Neuronal stem cell (in vitro differentiated cells): Measurements from ENCODE around the gene EEA1.
"Not testable (repeated sequence)": the region's sequence is repeated elsewhere in the genome, so short reads cannot be mapped to it uniquely, and the experiment has no call there.

Experiments
- DNase-seq: peaks from one replicate; pipeline ENCODE4 v3.0.0-alpha.2; 2013; ENCODE audit warnings: low spot score
- H2AFZ ChIP-seq: one replicate; pipeline ENCODE4 v1.6.1; 2013; ENCODE audit warnings: mild to moderate bottlenecking, low read length, inconsistent platforms
- H2AK5ac ChIP-seq: 2 replicates; pipeline ENCODE4 v1.6.1; 2013; ENCODE audit warnings: low read depth, mild to moderate bottlenecking, inconsistent platforms, low read length, moderate library complexity, mixed read lengths
- H2BK120ac ChIP-seq: 2 replicates; pipeline ENCODE4 v1.6.1; 2013; ENCODE audit warnings: low read depth, mild to moderate bottlenecking, inconsistent platforms, low read length, moderate library complexity, mixed read lengths
- H2BK12ac ChIP-seq: one replicate; pipeline ENCODE4 v1.6.1; 2013; ENCODE audit warnings: low read length, inconsistent platforms
- H2BK15ac ChIP-seq: 2 replicates; pipeline ENCODE4 v1.6.1; 2013; ENCODE audit warnings: mild to moderate bottlenecking, low read length, inconsistent platforms, mixed read lengths
- H2BK5ac ChIP-seq: one replicate; pipeline ENCODE4 v1.6.1; 2013; ENCODE audit warnings: inconsistent platforms, mild to moderate bottlenecking, low read length, moderate library complexity
- H3K14ac ChIP-seq: one replicate; pipeline ENCODE4 v1.6.1; 2013; ENCODE audit warnings: low read length, inconsistent platforms
- H3K18ac ChIP-seq: 2 replicates; pipeline ENCODE4 v1.6.1; 2013; ENCODE audit warnings: low read length, inconsistent platforms
- H3K23ac ChIP-seq: 2 replicates; pipeline ENCODE4 v1.6.1; 2013; ENCODE audit warnings: low read depth, mild to moderate bottlenecking, mixed read lengths, low read length, inconsistent platforms; ENCODE audit not compliant: poor library complexity
- H3K27ac ChIP-seq: replicated peaks from 3 replicates; pipeline ENCODE4 v1.5.1; 2013; ENCODE audit warnings: low read length, inconsistent platforms
- H3K27me3 ChIP-seq, 3 experiments: 2 replicates each; pipeline ENCODE4 v1.6.1; 2013; ENCODE audit warnings: low read length in 3 of 3, mild to moderate bottlenecking in 2 of 3, inconsistent platforms in 1 of 3, low read depth in 1 of 3, mixed read lengths in 1 of 3, moderate library complexity in 1 of 3; ENCODE audit not compliant: control insufficient read depth in 3 of 3, insufficient read depth in 3 of 3
- H3K36me3 ChIP-seq, 2 donors: replicated peaks in 1 of 2; 2 replicates each; pipeline ENCODE4 v1.6.1; 2013; ENCODE audit warnings: low read length in 2 of 2; ENCODE audit not compliant: control insufficient read depth in 2 of 2, insufficient read depth in 2 of 2
- H3K4ac ChIP-seq: 2 replicates; pipeline ENCODE4 v1.6.1; 2013; ENCODE audit warnings: inconsistent platforms, mild to moderate bottlenecking, low read length, moderate library complexity
- H3K4me1 ChIP-seq, 2 donors: 1 replicate in 1 of 2; 2 replicates in 1 of 2; pipeline ENCODE4 v1.6.1; 2013; ENCODE audit warnings: low read length in 2 of 2, low read depth in 1 of 2; ENCODE audit not compliant: control insufficient read depth in 2 of 2, insufficient read depth in 1 of 2
- H3K4me2 ChIP-seq: one replicate; pipeline ENCODE4 v1.6.1; 2013; ENCODE audit warnings: mild to moderate bottlenecking, low read length, inconsistent platforms; ENCODE audit not compliant: insufficient read depth, poor library complexity, severe bottlenecking
- H3K4me3 ChIP-seq, 2 donors: 2 replicates each; pipeline ENCODE4 v1.5.1; 2013; ENCODE audit warnings: low read length in 2 of 2, mild to moderate bottlenecking in 2 of 2, inconsistent platforms in 1 of 2, moderate library complexity in 1 of 2
- H3K79me1 ChIP-seq: one replicate; pipeline ENCODE4 v1.6.1; 2013; ENCODE audit warnings: low read depth, mild to moderate bottlenecking, inconsistent platforms, low read length, moderate library complexity
- H3K9ac ChIP-seq: one replicate; pipeline ENCODE4 v1.6.1; 2013; ENCODE audit warnings: mild to moderate bottlenecking, low read depth, low read length, inconsistent platforms; ENCODE audit not compliant: poor library complexity
- H3K9me3 ChIP-seq, 2 donors: replicated peaks in 1 of 2; 2 replicates each; pipeline versions ENCODE3 to v1.6.1; 2013; ENCODE audit warnings: low read length in 2 of 2, mild to moderate bottlenecking in 2 of 2, inconsistent platforms in 1 of 2, low read depth in 1 of 2, mixed read lengths in 1 of 2, moderate library complexity in 1 of 2; ENCODE audit not compliant: control insufficient read depth in 2 of 2, insufficient read depth in 1 of 2
- H4K8ac ChIP-seq: one replicate; pipeline ENCODE4 v1.6.1; 2013; ENCODE audit warnings: low read depth, mild to moderate bottlenecking, inconsistent platforms, low read length, moderate library complexity
- H4K91ac ChIP-seq: one replicate; pipeline ENCODE4 v1.6.1; 2013; ENCODE audit warnings: low read length, low read depth, mild to moderate bottlenecking, inconsistent platforms; ENCODE audit not compliant: poor library complexity
- WGBS, 2 donors: extraction: QIAGEN DNeasy Blood & Tissue Kit; methylation state at CpG; one replicate each; pipeline ENCODE4 v1.1.7; 2013; ENCODE audit warnings: missing lambda C conversion rate in 2 of 2, mixed read lengths in 1 of 2; ENCODE audit not compliant: insufficient read length in 2 of 2, insufficient replicate concordance in 1 of 2; ENCODE audit errors: extremely low coverage in 2 of 2; 5-methylcytosine and 5-hydroxymethylcytosine counted together

EEA1 gene

DNA sequence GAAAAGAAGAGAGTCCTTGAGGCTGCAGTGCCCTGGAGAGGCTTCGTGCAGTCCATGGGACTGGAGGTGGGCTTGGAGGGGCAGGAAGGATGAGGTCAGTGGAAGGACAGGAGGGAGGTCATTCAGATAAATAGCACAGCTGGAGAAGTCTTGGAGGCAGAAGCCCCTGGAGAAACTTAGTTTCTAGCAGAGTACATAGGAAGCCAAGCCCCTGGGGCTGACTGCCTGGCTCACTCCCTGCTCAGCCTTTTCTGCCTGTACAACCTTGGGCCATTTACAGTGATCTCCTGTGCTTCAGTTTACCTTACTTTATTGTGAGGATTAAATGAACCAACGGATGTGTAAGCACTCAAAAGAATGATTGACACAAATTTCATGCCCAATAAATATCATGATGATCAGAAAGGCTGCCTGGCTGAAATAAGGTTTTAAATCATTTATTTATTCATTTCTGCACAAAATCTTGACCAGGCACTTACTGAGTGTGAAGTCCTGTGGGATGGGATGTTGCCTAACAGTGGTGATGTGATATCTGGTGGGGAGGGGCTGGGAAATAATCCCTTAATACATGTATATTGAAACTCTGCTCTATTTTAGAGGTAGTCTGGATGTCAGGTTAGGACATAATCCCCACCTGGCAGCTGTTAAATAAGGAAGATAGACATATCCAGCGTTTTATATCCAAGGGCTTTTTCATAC, 172.0 kb downstream of the EEA1 start:
- Histone ChIP-seq H3K14ac (no peak overlapping the region), H3K23ac (no peak overlapping the region), H2AK5ac (no peak overlapping the region), H2BK15ac (no peak overlapping the region), H2BK12ac (no peak overlapping the region), H4K8ac (no peak overlapping the region), H3K27me3 (no peaks in the 10 kb centered on the region), H2AFZ (no peak overlapping the region), H2BK120ac (no peak overlapping the region), H3K36me3 (no peaks in the 10 kb centered on the region), H3K9ac (no peak overlapping the region), H3K18ac (no peak overlapping the region), H3K4ac (no peak overlapping the region), H3K4me3 (no peak overlapping the region), H2BK5ac (no peak overlapping the region), H3K9me3 (no peaks in the 10 kb centered on the region), H3K4me1 (no peaks in the 10 kb centered on the region), H3K4me2 (no peak overlapping the region), H3K27ac (no peak overlapping the region), H4K91ac (no peak overlapping the region), H3K79me1 (no peaks in the 10 kb centered on the region)
- WGBS, 2 donors, result no CpG with 5 or more reads among the region's 3 CpGs
- DNase-seq, result no peak

DNA sequence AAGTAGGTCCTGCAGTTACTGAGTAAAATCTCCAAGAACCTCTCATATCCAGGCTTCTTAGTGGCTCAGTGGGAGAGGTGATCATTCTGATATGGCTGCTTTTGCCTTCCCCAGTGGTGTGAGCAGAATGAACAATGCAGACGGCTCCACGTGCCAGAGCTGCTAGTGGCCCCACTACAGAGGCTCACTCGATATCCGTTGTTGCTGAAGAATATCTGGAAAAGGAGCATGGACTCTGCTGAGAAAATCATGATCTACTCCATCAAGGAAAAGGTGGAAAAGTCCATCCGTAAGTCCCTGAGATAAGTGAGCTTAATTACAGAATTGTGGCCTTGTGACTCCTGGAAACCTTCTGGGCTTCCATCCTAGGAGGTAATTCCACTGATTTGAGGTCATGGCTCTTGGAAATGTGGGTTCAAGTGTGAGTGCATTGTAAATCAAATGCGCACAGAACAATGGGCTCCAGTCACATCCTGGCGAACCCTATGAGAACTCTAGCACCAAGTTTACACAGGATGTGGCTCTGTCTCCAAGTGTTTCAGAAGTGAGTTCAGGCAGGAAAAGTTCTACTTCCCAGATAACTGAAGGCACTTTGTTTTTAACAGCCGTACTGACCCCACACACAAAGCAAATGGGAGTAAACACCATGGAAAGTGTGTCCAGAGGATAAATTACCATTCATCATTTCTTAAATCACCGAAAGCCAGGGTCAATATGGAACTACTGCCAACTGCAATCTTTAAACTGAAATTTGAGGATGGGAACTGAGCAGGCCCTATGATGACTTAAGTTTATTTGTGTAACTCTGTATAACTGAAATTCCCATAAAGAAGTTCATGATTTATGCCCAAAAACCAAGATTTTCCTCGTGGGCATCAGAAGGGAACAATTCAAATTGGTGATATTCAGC, 174.9 kb downstream of the EEA1 start:
- no peak overlapping the region for H2AFZ ChIP-seq
- H3K4me3 ChIP-seq, result no peak overlapping the region
- no peaks in the 10 kb centered on the region for H3K9me3 ChIP-seq
- WGBS, 2 donors, result no CpG with 5 or more reads among the region's 10 CpGs
- no peak overlapping the region for H2BK5ac ChIP-seq
- H3K27ac ChIP-seq, result no peak overlapping the region
- H3K27me3 ChIP-seq, result no peaks in the 10 kb centered on the region
- no peak overlapping the region for H4K8ac ChIP-seq
- no peak overlapping the region for H2BK12ac ChIP-seq
- H3K23ac ChIP-seq, result no peak overlapping the region
- H3K18ac ChIP-seq, result no peak overlapping the region
- DNase-seq, result no peak
- H3K9ac ChIP-seq, result no peak overlapping the region
- H2BK15ac ChIP-seq, result no peak overlapping the region
- H2BK120ac ChIP-seq, result no peak overlapping the region
- H3K4me2 ChIP-seq, result no peak overlapping the region
- H4K91ac ChIP-seq, result no peak overlapping the region
- H3K79me1 ChIP-seq, result no peaks in the 10 kb centered on the region
- H3K14ac ChIP-seq, result no peak overlapping the region
- no peak overlapping the region for H3K4ac ChIP-seq
- H3K36me3 ChIP-seq, result no peaks in the 10 kb centered on the region
- no peak overlapping the region for H2AK5ac ChIP-seq
- no peaks in the 10 kb centered on the region for H3K4me1 ChIP-seq

DNA sequence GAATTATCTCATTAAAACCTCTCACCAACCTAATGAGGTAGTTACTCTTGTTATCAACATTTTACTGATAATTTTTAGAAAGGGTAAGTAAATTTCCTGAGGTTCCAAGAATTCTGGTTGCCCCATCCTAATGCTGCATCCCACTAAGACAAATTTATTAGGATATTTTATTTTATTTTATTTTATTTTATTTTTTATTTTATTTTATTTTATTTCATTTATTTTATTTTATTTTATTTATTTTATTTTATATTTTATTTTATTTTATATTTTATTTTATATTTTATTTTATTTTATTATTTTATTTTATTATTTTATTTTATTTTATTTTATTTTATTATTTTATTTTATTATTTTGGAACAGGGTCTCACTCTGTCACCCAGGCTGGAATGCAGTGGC, 179.4 kb downstream of the EEA1 start:
- not testable (repeated sequence) for H4K91ac ChIP-seq, H3K18ac ChIP-seq, H3K4me2 ChIP-seq, H3K14ac ChIP-seq, H2BK12ac ChIP-seq, H3K27me3 ChIP-seq, H3K9ac ChIP-seq, H3K4me3 ChIP-seq, H2AFZ ChIP-seq, H3K27ac ChIP-seq, H3K23ac ChIP-seq, H2BK5ac ChIP-seq, H2AK5ac ChIP-seq, H3K4me1 ChIP-seq, H2BK120ac ChIP-seq, H3K4ac ChIP-seq, H2BK15ac ChIP-seq, DNase-seq, H4K8ac ChIP-seq, H3K36me3 ChIP-seq, H3K79me1 ChIP-seq, H3K9me3 ChIP-seq

DNA sequence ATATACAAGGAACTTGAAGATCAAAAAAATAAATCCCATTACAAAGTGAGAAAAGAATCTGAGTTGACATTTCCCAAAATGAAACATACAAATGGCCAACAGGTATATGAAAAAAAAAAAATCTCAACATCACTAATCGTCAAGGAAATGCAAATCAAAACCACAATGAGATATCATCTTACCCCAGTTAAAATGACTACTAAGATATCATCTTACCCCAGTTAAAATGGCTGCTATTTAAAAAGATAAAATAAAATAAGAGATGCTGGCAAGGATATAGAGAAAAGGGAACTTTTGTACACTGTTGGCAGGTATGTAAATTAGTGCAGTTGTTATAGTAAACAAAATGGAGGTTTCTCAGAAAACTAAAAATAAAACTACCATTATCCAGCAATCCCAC, 181.9 kb downstream of the EEA1 start:
- H3K4me2 ChIP-seq, result no peak overlapping the region
- H3K27me3 ChIP-seq, result no peaks in the 10 kb centered on the region
- no peak overlapping the region for H3K27ac ChIP-seq
- H2BK12ac ChIP-seq, result no peak overlapping the region
- no peak overlapping the region for H3K9ac ChIP-seq
- no peak overlapping the region for H3K4me3 ChIP-seq
- H2AFZ ChIP-seq, result no peak overlapping the region
- H4K91ac ChIP-seq, result no peak overlapping the region
- no peaks in the 10 kb centered on the region for H3K36me3 ChIP-seq
- no peak overlapping the region for H2BK120ac ChIP-seq
- no peak overlapping the region for H3K18ac ChIP-seq
- no peaks in the 10 kb centered on the region for H3K4me1 ChIP-seq
- H3K79me1 ChIP-seq, result no peaks in the 10 kb centered on the region
- H3K9me3 ChIP-seq, result no peaks in the 10 kb centered on the region
- H4K8ac ChIP-seq, result no peak overlapping the region
- H3K23ac ChIP-seq, result no peak overlapping the region
- no peak overlapping the region for H3K4ac ChIP-seq
- H3K14ac ChIP-seq, result no peak overlapping the region
- no peak for DNase-seq
- no peak overlapping the region for H2BK5ac ChIP-seq
- WGBS, 2 donors, result no CpG with 5 or more reads among the region's 1 CpG
- H2AK5ac ChIP-seq, result no peak overlapping the region
- no peak overlapping the region for H2BK15ac ChIP-seq
